PC-9 (cell line): Measurements from ENCODE around the gene EPHA3. TPM values are rescaled to one million over a fixed set of nuclear protein-coding genes. Genes with fewer than 3 reads are reported as not detected.

Experiments used
- BruUV-seq: library from RNA; stranded (reverse); fragments of 400-500 nt; replicated peaks from 2 replicates; lab custom pipeline; 2021; lab: Mats Ljungman, UMichigan
- CTCF ChIA-PET: fragments of 300-600 bp; sonication (Branson Sonifier 250); formaldehyde crosslinking; loops from one replicate; lab custom pipeline; 2022; ENCODE audit warnings: antibody characterized with exemption; lab: Charles Lee
- POLR2A ChIA-PET: fragments of 300-600 bp; sonication (Branson Sonifier 250); formaldehyde crosslinking; loops from one replicate; lab custom pipeline; 2022; ENCODE audit warnings: antibody characterized with exemption; ENCODE audit not compliant: unreplicated experiment; lab: Charles Lee
- DNase-seq, 2 experiments: peaks; one replicate each; pipeline versions ENCODE4 v3.0.0 to v3.0.0-alpha.2; 2015 to 2022; ENCODE audit warnings: mixed read lengths in 1 of 2
- H2AFZ ChIP-seq: fragments of 200-600 bp; sonication (generic); 2 replicates; pipeline ENCODE4 v1.8.1; 2017; ENCODE audit warnings: antibody characterized with exemption
- H3F3A ChIP-seq: fragments of 200-600 bp; sonication (generic); 2 replicates; pipeline ENCODE4 v1.8.1; 2017; ENCODE audit warnings: antibody characterized with exemption, mild to moderate bottlenecking, low read depth; ENCODE audit not compliant: insufficient read depth
- H3K27ac ChIP-seq: fragments of 200-600 bp; sonication (generic); 2 replicates; pipeline ENCODE4 v1.6.1; 2016; ENCODE audit warnings: mixed run types
- H3K27me3 ChIP-seq: fragments of 200-600 bp; sonication (generic); 2 replicates; pipeline ENCODE4 v1.6.1; 2016; ENCODE audit warnings: low read depth, mixed run types; ENCODE audit not compliant: insufficient read depth
- H3K36me3 ChIP-seq: fragments of 200-600 bp; sonication (generic); 2 replicates; pipeline ENCODE4 v1.6.1; 2016; ENCODE audit warnings: low read depth, mixed run types
- H3K4me1 ChIP-seq: fragments of 200-600 bp; sonication (generic); replicated peaks from 2 replicates; pipeline ENCODE4 v1.6.1; 2016; ENCODE audit warnings: mixed run types; ENCODE audit not compliant: insufficient read depth
- H3K4me2 ChIP-seq: fragments of 200-600 bp; sonication (generic); 2 replicates; pipeline ENCODE4 v1.6.1; 2017; ENCODE audit warnings: mixed run types
- H3K4me3 ChIP-seq: fragments of 200-600 bp; sonication (generic); 2 replicates; pipeline ENCODE4 v1.6.1; 2016; ENCODE audit warnings: mixed run types
- H3K79me2 ChIP-seq: fragments of 200-600 bp; sonication (generic); 2 replicates; pipeline ENCODE4 v1.6.1; 2017; ENCODE audit warnings: low read depth, mixed run types
- H3K9me2 ChIP-seq: fragments of 200-600 bp; sonication (generic); 2 replicates; pipeline ENCODE4 v1.8.1; 2017; ENCODE audit warnings: mild to moderate bottlenecking; ENCODE audit not compliant: insufficient read depth
- H3K9me3 ChIP-seq: fragments of 200-600 bp; sonication (generic); 2 replicates; pipeline ENCODE4 v1.8.1; 2016; ENCODE audit warnings: low read depth; ENCODE audit not compliant: insufficient read depth
- H4K20me1 ChIP-seq: fragments of 200-600 bp; sonication (generic); 2 replicates; pipeline ENCODE4 v1.8.1; 2017; ENCODE audit not compliant: insufficient read depth
- CTCF ChIP-seq: fragments of 200-600 bp; sonication (generic); conservative IDR thresholded peaks from 2 replicates; pipeline ENCODE4 v1.6.1; 2017; ENCODE audit warnings: mixed run types, antibody characterized with exemption, mild to moderate bottlenecking, moderate library complexity
- EZH2 ChIP-seq: fragments of 200-600 bp; sonication (generic); IDR thresholded peaks from 2 replicates; pipeline ENCODE4 v1.8.0; 2017; ENCODE audit warnings: antibody characterized with exemption, low read depth
- intact Hi-C: fragments of 100-400 bp; cut with micrococcal nuclease; formaldehyde crosslinking; loops from one replicate; pipeline ENCODE4 v1.10.0; 2022; ENCODE audit not compliant: unreplicated experiment
- total RNA-seq: library from RNA; stranded (reverse); gene quantifications from 2 replicates; pipeline ENCODE4 v1.2.3, GENCODE V29; 2021

The EPHA3 gene
- total RNA-seq, 1 experiment from 2014 or later, result not detected

GRCh38 chr3:89198591-89198990 lies 91.2 kb downstream of the EPHA3 start:
- no peak overlapping the region for H2AFZ ChIP-seq
- no peaks in the 10 kb centered on the region for H4K20me1 ChIP-seq
- H3F3A ChIP-seq, result no peaks in the 10 kb centered on the region
- no peak overlapping the region for H3K27ac ChIP-seq
- no peaks in the 10 kb centered on the region for H3K4me1 ChIP-seq
- no peaks in the 10 kb centered on the region for H3K9me2 ChIP-seq
- TF ChIP-seq CTCF (no peak), EZH2 (no peak)
- BruUV-seq, result no TSS peak
- no peaks in the 10 kb centered on the region for H3K79me2 ChIP-seq
- ChIA-PET CTCF (no interaction called here), POLR2A (no interaction called here)
- H3K4me3 ChIP-seq, result no peak overlapping the region
- intact Hi-C loops, result no loop called here
- H3K9me3 ChIP-seq, result no peaks in the 10 kb centered on the region
- H3K27me3 ChIP-seq, result no peaks in the 10 kb centered on the region
- H3K36me3 ChIP-seq, result no peaks in the 10 kb centered on the region
- no peak for DNase-seq
- no peak overlapping the region for H3K4me2 ChIP-seq

- CTCF ChIA-PET, result no interaction called here
- Histone ChIP-seq H3K4me3 (no peak overlapping the region), H3K36me3 (no peaks in the 10 kb centered on the region), H3K27me3 (no peaks in the 10 kb centered on the region), H3K9me2 (no peaks in the 10 kb centered on the region), H3F3A (no peaks in the 10 kb centered on the region), H3K79me2 (no peaks in the 10 kb centered on the region), H3K4me2 (no peak overlapping the region), H3K4me1 (no peaks in the 10 kb centered on the region), H3K9me3 (no peaks in the 10 kb centered on the region), H3K27ac (no peak overlapping the region), H2AFZ (0 out of 2 replicates have a peak overlapping the region, but pooled peaks have one; percentile 2), H4K20me1 (no peaks in the 10 kb centered on the region)
- intact Hi-C loops, result no loop called here
- no peak for DNase-seq
- no TSS peak for BruUV-seq
- POLR2A ChIA-PET, result no interaction called here
- TF ChIP-seq EZH2 (no peak), CTCF (no peak)
These were observed 105.2 kb downstream of the EPHA3 start for GRCh38 chr3:89212619-89213018.

GRCh38 chr3:89216016-89216739 lies 108.8 kb downstream of the EPHA3 start:
- CTCF ChIA-PET, result no interaction called here

More at GRCh38 chr3:89216016-89216739, 108.8 kb downstream of the EPHA3 start:
- Histone ChIP-seq H3K4me3 (no peak overlapping the region), H2AFZ (no peak overlapping the region), H3K9me3 (no peaks in the 10 kb centered on the region), H3K27ac (no peak overlapping the region), H3K9me2 (no peaks in the 10 kb centered on the region), H3K4me1 (no peaks in the 10 kb centered on the region), H3F3A (no peaks in the 10 kb centered on the region), H4K20me1 (no peaks in the 10 kb centered on the region), H3K79me2 (no peaks in the 10 kb centered on the region), H3K36me3 (no peaks in the 10 kb centered on the region), H3K4me2 (no peak overlapping the region), H3K27me3 (no peaks in the 10 kb centered on the region)
- TF ChIP-seq CTCF (no peak), EZH2 (no peak)
- intact Hi-C loops, result no loop called here
- DNase-seq, result no peak
- no TSS peak for BruUV-seq
- POLR2A ChIA-PET, result no interaction called here
